HFF-Myc (cell line): ENCODE measurements around the gene GFRAL.
"Not testable (repeated sequence)": the region's sequence is repeated elsewhere in the genome, so short reads cannot be mapped to it uniquely, and the experiment has no call there.

Experiments
- DNase-seq: peaks from one replicate; pipeline ENCODE4 v3.0.0-alpha.2; 2011; ENCODE audit warnings: low read depth; ENCODE audit errors: extremely low read depth
- H3K4me3 ChIP-seq: replicated peaks from 2 replicates; pipeline ENCODE4 v1.5.1; 2011; ENCODE audit warnings: low read depth, mild to moderate bottlenecking, control low read depth, low read length
- TF ChIP-seq, protein P1 (sequence below): IDR thresholded peaks from 2 replicates; pipeline ENCODE4 v1.5.1; 2012; ENCODE audit warnings: mild to moderate bottlenecking, low read depth, low read length, control low read depth; ENCODE audit errors: missing control alignments

GFRAL gene

DNA sequence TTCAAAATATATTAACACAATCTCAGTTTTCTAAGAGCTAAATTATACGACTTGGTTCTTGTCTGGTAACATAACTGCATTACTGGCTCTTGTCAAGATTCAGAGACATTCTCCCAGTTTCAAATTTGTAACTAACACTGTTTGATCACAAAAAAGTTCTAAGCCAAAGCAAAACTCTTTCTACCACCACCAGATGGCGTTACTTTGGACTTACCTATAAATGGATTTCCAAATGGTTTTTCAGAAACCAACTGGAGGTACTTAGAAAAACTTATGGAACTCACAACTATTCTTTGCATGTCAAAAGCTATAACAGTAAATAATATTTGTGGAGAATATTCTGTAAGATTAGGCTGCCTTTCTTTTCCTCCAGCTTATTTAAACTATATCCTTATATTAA lies 34.2 kb upstream of the GFRAL start:
- TF ChIP-seq, protein P1, sequence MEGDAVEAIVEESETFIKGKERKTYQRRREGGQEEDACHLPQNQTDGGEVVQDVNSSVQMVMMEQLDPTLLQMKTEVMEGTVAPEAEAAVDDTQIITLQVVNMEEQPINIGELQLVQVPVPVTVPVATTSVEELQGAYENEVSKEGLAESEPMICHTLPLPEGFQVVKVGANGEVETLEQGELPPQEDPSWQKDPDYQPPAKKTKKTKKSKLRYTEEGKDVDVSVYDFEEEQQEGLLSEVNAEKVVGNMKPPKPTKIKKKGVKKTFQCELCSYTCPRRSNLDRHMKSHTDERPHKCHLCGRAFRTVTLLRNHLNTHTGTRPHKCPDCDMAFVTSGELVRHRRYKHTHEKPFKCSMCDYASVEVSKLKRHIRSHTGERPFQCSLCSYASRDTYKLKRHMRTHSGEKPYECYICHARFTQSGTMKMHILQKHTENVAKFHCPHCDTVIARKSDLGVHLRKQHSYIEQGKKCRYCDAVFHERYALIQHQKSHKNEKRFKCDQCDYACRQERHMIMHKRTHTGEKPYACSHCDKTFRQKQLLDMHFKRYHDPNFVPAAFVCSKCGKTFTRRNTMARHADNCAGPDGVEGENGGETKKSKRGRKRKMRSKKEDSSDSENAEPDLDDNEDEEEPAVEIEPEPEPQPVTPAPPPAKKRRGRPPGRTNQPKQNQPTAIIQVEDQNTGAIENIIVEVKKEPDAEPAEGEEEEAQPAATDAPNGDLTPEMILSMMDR: peak; percentile 44
- DNase-seq: no peak
- no peak overlapping the region for H3K4me3 ChIP-seq

DNA sequence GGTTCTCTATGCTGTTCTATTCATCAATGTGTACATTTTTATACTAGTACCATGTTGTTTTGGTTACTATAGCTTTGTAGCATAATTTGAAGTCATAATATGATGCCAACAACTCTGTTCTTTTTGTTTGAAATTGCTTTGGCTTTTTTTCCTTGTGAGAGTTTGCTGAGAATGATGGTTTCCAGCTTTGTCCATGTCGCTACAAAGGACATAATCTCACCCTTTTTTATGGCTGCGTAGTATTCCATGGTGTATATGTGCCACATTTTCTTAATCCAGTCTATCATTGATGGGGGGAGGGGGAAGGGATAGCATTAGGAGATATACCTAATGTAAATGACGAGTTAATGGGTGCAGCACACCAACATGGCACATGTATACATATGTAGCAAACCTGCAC lies 30.1 kb upstream of the GFRAL start:
- H3K4me3 ChIP-seq, DNase-seq: not testable (repeated sequence)

DNA sequence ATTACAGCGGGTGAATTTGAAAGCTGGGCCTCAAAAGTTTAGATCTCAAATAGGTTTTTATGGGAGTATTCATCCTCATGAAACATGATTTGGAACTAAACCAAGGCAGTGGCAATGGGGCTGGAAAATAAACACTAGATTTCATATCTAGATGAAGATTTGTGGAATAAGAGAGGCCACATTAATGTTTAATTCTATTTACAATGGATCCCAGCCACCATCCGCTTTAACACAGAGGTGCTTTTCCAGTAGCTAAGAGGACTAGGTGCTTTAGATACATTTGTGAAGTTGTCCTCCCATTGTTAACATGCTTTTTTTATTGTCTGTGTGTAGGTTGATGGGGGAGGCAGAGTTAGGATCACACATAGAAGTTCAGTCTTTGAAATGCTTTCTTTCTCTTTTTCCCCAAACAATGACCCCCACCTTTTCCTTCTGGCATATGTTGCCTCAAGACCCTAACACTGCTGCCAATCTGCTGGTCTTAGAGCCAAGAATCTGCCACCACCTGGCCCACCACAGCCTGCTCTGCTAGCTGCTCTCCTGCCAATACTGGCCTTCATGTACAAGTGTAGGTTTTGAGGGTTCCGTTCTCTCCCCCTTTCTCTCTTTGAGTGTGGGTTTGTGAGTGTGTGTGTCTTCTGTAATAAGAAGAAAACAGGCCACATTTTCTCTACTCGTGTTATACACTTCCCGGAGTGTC lies 27.8 kb upstream of the GFRAL start:
- H3K4me3 ChIP-seq: no peak overlapping the region
- TF ChIP-seq, protein P1: no peak
- DNase-seq: no peak

DNA sequence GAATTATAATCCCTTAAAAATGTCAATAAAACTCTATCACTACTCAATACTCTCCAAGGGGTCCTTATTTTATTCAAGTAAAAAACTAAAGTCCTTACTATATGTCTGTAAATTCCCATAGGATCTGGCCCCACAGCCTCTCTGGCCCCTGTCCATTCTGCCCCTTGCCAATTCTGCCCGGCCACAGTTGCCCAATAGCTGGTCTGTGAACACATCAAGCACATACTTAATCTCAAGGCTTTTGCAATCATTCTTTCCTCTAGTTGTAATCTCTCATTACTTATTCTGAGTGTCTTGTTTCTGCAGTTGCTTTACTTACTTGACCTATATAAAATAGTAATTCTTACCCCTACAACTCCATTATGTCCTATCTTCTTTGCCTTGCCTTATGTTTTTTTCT lies 22.5 kb upstream of the GFRAL start:
- TF ChIP-seq, protein P1: no peak
- H3K4me3 ChIP-seq: no peak overlapping the region
- DNase-seq: no peak

DNA sequence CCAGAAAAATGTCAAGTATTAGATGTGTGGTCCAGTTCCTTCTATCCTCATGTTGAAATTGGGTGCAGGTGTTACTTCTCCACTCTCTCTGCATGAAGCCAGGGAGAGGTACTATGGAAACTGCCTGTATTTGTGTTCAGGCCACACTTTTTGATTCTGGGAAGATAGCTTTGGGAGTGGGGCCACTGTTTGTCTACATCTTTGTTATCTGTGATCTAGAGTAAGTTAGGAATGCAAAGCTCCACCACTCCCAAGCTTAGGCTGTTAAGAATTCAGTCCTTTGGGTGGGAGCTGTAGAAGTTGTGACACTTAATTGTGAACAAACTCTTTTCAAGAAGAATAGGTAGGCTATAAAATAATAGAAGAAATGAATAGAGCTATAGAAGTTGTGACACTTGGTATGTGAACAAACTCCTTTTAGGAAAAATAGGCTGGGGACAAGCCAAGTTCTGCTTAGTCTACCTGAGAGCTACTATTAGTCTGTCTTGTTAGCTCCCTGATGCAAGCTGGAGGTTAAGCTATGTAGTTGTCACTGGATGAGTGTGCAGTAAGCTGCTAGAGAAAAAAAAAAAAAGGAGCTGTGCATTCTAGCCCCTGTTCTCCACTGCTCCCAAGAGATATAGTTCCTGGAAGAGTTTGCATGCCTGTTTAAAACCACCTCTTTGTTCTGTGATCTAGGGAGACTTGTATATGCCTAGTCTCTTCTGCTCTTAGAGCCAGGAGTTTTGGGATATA lies 7.1 kb upstream of the GFRAL start:
- no peak for DNase-seq
- H3K4me3 ChIP-seq: no peak overlapping the region
- TF ChIP-seq, protein P1: no peak

GRCh38 chr6:55320696-55321086 lies 6.6 kb upstream of the GFRAL start:
- DNase-seq: no peak
- H3K4me3 ChIP-seq: no peak overlapping the region
- TF ChIP-seq, protein P1: no peak

- TF ChIP-seq, protein P1: no peak
- H3K4me3 ChIP-seq: no peak overlapping the region
- no peak for DNase-seq
Observed at GRCh38 chr6:55377150-55377549, 49.9 kb downstream of the GFRAL start.
